ENCODE measurements around the gene COL4A2.

Gene COL4A2

GRCh38 chr13:110345701-110346100 is 38.6 kb downstream of the COL4A2 start:
- Histone ChIP-seq H3K9me2 (replicated peaks; ENCODE audit: low read depth, low read length) (no peaks in the 10 kb centered on the region), H3K4me2 (ENCODE audit: low read depth, low read length, poor library complexity, severe bottlenecking) (no peak overlapping the region), H3K79me2 (ENCODE audit: insufficient read depth, low read length) (no peaks in the 10 kb centered on the region), H3K36me3 (ENCODE audit: insufficient read depth, low read length) (no peaks in the 10 kb centered on the region), H3F3A (ENCODE audit: low read depth) (no peaks in the 10 kb centered on the region), H3K27me3 (ENCODE audit: insufficient read depth, low read length, poor library complexity, severe bottlenecking) (no peaks in the 10 kb centered on the region), H3K4me3 (ENCODE audit: low read length, poor library complexity, severe bottlenecking) (no peak overlapping the region), H3K4me1 (ENCODE audit: insufficient read depth, low read length, poor library complexity, severe bottlenecking) (peaks cover 1% of the 10 kb centered on the region), H4K20me1 (ENCODE audit: insufficient read depth, low read length, poor library complexity, severe bottlenecking) (no peaks in the 10 kb centered on the region), H2AFZ (ENCODE audit: low read length) (no peak overlapping the region), H3K9me3 (ENCODE audit: insufficient read depth, low read depth, low read length) (no peaks in the 10 kb centered on the region), H3K9ac (ENCODE audit: low read depth, low read length, poor library complexity, severe bottlenecking) (no peak overlapping the region)
- no peak for TF ChIP-seq CTCF (conservative IDR thresholded peaks at IDR 0.05; ENCODE audit: low read length)
- TF ChIP-seq EZH2phosphoT487 (IDR thresholded peaks at IDR 0.05; ENCODE audit: borderline replicate concordance): no peak

GRCh38 chr13:110346661-110347067 is 39.6 kb downstream of the COL4A2 start:
- Histone ChIP-seq H3K4me2 (ENCODE audit: low read depth, low read length, poor library complexity, severe bottlenecking) (no peak overlapping the region), H3K4me3 (ENCODE audit: low read length, poor library complexity, severe bottlenecking) (no peak overlapping the region), H3K79me2 (ENCODE audit: insufficient read depth, low read length) (no peaks in the 10 kb centered on the region)

GRCh38 chr13:110347088-110347487 is 40.0 kb downstream of the COL4A2 start:
- H3F3A ChIP-seq (ENCODE audit: low read depth): no peaks in the 10 kb centered on the region
- no peaks in the 10 kb centered on the region for H3K36me3 ChIP-seq (ENCODE audit: insufficient read depth, low read length)
- H3K9ac ChIP-seq (ENCODE audit: low read depth, low read length, poor library complexity, severe bottlenecking): no peak overlapping the region
- H3K4me2 ChIP-seq (ENCODE audit: low read depth, low read length, poor library complexity, severe bottlenecking): no peak overlapping the region
- TF ChIP-seq EZH2phosphoT487 (IDR thresholded peaks at IDR 0.05; ENCODE audit: borderline replicate concordance) (no peak), CTCF (conservative IDR thresholded peaks at IDR 0.05; ENCODE audit: low read length) (no peak)
- H3K9me2 ChIP-seq (replicated peaks; ENCODE audit: low read depth, low read length): no peaks in the 10 kb centered on the region
- no peaks in the 10 kb centered on the region for H3K27me3 ChIP-seq (ENCODE audit: insufficient read depth, low read length, poor library complexity, severe bottlenecking)
- no peaks in the 10 kb centered on the region for H3K9me3 ChIP-seq (ENCODE audit: insufficient read depth, low read depth, low read length)
- no peaks in the 10 kb centered on the region for H4K20me1 ChIP-seq (ENCODE audit: insufficient read depth, low read length, poor library complexity, severe bottlenecking)
- H3K4me1 ChIP-seq (ENCODE audit: insufficient read depth, low read length, poor library complexity, severe bottlenecking): no peaks in the 10 kb centered on the region
- no peak overlapping the region for H2AFZ ChIP-seq (ENCODE audit: low read length)
- no peak overlapping the region for H3K4me3 ChIP-seq (ENCODE audit: low read length, poor library complexity, severe bottlenecking)
- no peaks in the 10 kb centered on the region for H3K79me2 ChIP-seq (ENCODE audit: insufficient read depth, low read length)

More at GRCh38 chr13:110346661-110347067, 39.6 kb downstream of the COL4A2 start:
- Histone ChIP-seq H3K27me3 (ENCODE audit: insufficient read depth, low read length, poor library complexity, severe bottlenecking) (no peaks in the 10 kb centered on the region), H3K9me3 (ENCODE audit: insufficient read depth, low read depth, low read length) (no peaks in the 10 kb centered on the region), H3K9ac (ENCODE audit: low read depth, low read length, poor library complexity, severe bottlenecking) (no peak overlapping the region), H2AFZ (ENCODE audit: low read length) (no peak overlapping the region), H3K4me1 (ENCODE audit: insufficient read depth, low read length, poor library complexity, severe bottlenecking) (no peaks in the 10 kb centered on the region), H3K9me2 (replicated peaks; ENCODE audit: low read depth, low read length) (no peaks in the 10 kb centered on the region), H4K20me1 (ENCODE audit: insufficient read depth, low read length, poor library complexity, severe bottlenecking) (no peaks in the 10 kb centered on the region), H3F3A (ENCODE audit: low read depth) (no peaks in the 10 kb centered on the region), H3K36me3 (ENCODE audit: insufficient read depth, low read length) (no peaks in the 10 kb centered on the region)
- TF ChIP-seq EZH2phosphoT487 (IDR thresholded peaks at IDR 0.05; ENCODE audit: borderline replicate concordance) (no peak), CTCF (conservative IDR thresholded peaks at IDR 0.05; ENCODE audit: low read length) (no peak)
